Fibroblast of peridontal ligament (primary cell): ENCODE data around the gene ATF5.

Experiments
- DNase-seq: peaks from one replicate; pipeline ENCODE4 v3.0.0-alpha.2; 2010; ENCODE audit errors: extremely low read depth

ATF5 gene, protein sequence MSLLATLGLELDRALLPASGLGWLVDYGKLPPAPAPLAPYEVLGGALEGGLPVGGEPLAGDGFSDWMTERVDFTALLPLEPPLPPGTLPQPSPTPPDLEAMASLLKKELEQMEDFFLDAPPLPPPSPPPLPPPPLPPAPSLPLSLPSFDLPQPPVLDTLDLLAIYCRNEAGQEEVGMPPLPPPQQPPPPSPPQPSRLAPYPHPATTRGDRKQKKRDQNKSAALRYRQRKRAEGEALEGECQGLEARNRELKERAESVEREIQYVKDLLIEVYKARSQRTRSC

DNA sequence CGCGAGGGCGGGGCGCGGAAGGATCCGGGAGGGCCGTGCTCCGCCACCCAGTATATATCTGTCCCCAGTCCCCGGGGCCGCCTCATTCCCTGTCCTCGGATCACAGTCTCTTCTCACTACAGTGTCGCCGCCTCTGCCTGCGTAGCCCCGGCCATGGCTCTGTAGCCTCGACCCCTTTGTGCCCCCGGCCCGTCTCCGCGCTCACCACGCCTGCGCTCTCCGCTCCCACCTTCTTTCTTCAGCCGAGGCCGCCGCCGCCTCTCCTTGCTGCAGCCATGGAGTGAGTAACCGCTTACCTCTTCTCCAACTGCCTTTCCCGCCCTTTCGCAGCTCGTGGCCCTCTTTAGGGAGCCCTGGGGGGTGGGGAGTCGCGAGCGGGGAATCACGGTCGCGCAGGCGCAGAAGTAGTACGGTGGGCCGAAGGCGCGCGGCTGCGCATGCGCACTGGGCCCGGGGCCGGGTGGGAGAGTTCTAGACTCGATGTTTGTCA lies at the start of gene ATF5, which contains the start of gene NUP62:
Gene ATF5, plus strand, starts transcription at position 85 of the 490 bp plus-strand sequence. CDS start 1,646 bp downstream, outside the sequence.
Gene NUP62, minus strand, starts transcription at position 384 of the 490 bp plus-strand sequence. CDS start 19,697 bp downstream, outside the sequence.
- peak; percentile 81 for DNase-seq

DNA sequence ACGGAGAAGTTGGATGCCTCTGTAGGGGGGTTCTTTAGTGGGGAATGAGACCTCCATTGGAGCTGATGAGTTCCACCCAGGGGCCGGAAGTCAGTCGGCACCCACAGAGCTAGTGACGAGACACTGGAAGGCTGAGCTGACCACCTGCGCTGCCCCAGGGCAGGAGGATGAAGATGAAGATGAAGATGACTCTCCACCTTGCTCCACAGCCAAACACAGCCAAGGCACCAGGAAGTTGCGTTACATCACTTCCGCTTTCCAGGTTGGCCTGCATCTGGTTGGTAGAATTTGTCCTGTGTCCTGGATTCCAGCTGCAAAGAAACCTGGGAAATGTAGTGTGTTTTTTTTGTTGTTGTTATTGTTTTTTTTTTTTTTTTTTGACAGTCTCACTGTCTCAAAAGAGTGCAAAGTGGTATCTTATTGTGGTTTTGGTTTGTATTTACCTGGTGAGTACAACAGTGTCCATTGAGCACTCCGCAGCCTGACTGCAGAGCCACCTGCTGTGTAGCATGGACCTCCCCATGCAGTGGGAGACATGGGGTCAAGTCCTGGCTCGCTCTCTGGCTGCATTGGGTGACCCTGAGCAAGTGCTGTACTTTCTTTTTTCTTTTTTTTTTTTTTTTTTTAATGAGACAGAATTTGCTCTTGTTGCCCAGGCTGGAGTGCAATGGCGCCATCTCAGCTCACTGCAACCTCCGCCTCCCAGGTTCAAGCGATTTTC lies 49.6 kb upstream of the ATF5 start:
- DNase-seq = no peak

DNA sequence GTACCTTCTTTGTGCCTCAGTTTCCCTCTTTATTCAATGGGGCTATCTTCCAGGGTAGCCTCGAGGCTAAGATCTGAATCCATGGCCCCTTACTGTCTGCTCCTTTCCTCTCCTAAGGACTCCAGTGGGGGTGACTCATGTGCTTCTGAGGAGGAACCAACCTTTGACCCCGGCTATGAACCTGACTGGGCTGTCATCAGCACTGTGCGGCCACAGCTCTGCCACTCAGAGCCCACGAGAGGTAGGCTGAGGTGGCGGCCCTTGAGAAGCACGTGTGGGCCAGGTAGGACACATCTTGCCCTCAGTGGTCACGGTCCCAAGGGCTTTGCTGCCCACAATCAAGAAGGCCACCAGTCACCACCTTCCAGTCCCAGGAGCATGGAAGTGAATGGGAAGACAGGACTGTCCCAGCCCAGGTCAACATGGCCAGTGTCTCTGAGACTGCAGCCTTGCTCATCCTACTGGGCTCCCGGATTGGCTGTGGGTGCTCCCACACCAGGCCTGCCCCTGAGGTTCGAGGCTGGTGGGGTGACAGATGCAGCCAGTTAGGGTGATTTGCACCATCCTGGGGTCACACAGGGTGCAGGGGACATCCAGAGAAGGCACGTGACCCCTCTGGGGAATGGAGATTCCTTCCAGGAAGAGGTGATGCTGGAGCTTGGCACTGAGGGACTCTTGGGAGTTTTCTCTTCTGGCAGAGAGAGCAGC lies 48.7 kb upstream of the ATF5 start:
- no peak for DNase-seq

DNA sequence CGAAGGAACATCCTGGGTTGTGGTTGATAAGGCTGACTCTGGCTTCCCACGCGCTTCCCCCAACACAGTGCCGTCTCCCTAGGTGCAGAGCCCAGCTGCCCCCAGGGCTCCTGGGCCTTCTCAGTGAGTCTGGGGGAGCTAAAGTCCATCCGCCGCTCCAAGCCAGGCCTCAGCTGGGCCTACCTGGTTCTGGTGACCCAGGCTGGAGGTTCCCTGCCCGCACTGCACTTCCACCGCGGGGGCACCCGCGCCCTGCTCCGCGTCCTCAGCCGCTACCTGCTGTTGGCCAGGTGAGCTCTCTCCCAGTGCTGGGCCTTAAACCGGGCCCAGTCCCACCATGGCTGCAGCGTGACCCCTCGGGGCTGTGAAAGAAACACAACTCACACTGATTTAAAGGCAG lies 47.8 kb upstream of the ATF5 start:
- DNase-seq = no peak

DNA sequence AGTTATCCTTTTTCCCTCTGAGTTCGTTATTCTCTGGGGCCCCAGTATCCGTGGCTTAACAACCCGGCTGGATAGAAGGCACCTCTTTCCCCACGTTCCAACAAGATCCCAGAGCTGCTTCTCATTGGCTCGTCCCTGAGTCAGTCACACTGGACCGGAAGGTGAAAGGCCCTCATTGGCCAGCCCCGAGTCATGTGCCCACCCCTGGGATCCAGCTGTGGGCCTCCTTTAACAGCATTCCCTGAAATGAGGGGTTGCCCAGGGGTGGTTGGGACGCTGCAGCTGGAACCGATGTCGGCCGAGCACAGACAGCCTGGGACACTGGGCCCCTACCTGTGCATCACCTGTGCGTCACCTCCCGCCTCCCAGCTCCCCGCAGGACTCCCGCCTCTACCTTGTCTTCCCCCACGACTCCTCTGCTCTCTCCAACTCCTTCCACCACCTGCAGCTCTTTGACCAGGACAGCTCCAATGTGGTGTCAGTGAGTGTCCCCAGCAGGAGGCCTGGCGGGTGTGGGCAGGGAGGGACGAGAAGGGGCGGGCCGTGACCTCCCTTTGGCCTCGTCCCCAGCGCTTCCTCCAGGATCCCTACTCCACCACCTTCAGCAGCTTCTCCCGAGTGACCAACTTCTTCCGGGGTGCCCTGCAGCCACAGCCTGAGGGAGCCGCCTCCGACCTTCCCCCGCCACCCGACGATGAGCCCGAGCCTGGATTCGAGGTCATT lies 47.2 kb upstream of the ATF5 start:
- DNase-seq = no peak

DNA sequence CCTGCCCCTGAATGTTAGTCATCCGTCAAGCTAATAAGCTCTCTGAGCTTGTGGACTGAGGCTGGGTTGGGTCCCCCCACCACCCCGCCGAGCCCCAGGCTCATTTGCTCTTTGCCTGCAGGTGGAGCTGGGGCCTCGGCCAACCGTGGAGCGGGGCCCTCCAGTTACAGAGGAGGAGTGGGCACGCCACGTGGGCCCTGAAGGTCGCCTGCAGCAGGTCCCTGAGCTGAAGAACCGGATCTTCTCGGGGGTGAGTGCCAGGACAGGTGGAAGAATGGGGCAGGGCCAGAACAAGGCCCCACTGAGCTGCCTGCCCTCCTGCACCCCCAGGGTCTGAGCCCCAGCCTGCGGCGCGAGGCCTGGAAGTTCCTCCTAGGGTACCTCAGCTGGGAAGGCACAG lies 46.4 kb upstream of the ATF5 start:
- no peak for DNase-seq

DNA sequence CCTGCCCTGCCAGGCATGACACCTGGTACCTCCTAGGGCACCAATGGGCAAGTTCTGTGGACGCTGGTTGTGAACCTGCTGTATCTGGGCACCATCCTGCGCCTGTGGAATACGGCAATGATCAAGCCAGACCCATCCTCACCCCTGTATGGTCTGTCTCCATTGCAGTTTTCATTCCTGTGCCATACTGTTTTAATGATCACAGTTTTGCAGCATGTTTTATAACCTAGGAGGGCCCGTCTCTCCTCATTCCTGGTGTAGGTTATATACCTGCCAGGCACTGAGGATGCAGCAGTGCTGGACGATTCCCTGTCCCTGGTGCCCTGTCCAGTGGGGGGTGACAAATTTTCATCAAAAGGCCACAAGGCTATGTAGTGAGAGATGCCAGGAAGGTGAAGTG lies 45.9 kb upstream of the ATF5 start:
- DNase-seq = no peak

DNA sequence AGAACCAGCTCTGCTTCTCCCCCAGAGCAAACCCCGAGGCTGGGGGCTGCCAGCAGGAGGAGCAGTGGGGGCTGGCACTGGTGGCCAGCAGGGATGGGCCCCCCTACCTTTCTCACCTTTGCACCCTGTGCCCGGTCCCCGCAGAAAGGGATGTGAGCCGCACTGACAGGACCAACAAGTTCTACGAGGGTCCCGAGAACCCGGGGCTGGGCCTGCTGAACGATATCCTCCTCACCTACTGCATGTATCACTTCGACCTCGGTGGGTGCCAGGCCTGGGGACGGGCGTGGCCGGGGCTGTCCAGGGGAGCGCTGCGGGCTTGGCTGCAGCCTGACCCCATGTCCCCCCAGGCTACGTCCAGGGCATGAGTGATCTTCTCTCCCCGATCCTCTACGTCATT lies 44.9 kb upstream of the ATF5 start:
- no peak for DNase-seq

DNA sequence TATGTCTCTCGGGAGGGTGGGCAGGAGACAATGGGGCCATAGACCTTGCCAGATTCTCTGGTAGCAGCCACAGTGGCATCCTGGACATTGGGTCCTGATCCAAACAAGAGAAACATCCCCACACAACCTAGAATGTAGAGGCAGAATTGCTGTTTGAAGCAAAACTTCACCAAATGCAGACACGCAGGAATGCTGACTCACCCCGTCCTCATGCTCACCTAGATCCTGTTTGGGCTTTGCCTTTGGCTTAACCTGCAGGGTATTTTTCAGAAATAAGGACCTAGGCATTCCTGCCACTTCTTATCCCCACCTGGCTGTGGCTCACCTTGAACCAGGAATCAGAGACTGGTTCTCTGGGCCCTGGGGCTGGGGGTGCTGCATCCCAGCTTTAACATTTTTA lies 44.2 kb upstream of the ATF5 start:
- DNase-seq = no peak

DNA sequence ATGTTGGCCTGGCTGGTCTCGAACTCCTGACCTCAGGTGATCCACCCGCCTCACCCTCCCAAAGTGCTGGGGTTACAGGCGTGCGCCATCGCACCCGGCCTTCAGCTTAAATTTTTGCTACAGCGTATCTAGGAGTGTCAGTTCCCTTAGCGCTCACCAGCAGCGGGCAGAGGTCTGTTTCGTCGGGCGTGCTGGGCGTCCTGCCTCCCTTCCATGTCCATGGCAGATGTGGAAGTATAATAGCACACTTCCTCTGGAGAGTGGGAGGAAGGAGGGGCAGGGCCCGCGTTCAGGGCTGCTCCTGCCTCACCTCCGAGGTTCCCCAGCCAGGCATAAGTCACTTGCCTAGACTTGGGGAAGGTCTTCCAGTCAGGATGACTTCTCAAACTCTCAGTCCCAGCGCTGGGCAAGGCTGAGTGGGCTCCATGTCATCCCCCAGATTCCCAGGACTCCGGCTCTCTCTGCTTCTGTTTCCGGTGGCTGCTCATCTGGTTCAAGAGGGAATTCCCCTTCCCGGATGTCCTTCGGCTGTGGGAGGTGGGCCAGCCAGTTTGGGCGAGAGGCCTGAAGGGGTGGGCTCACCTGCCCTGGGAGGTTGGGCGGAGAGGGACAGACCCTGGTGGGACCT lies 41.9 kb upstream of the ATF5 start:
- no peak for DNase-seq

DNA sequence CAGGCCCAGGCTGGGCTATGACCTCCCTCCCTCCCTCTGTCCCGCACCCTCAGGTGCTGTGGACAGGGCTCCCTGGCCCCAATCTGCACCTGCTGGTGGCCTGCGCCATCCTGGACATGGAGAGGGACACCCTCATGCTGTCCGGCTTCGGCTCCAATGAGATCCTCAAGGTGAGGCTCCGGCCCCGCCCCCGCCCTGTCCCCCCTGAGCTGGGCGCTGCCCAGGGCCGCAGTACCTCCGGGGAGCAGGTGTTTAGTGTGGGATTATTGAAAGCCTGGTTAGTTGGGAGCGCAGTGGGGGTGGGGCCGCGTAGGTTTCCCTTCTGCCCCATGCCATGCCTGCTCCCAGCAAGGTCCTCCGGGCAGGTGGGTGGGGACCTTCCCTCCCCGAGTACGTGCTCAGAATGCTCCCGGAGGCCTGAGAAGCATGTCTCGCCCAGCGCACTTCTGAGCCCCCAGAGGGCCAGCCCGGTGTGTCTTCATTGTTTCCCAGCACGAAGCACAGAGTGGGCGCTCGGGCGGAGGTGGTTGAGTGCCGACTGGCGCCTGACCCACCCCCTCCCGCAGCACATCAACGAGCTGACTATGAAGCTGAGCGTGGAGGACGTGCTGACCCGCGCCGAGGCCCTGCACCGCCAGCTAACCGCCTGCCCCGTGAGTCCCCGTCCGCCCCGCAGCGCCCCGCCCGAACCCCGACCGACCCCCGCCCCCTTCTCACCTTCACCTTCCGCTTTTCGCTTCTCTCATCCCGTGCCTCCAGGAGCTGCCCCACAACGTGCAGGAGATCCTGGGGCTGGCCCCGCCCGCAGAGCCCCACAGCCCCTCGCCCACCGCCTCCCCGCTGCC lies 41.1 kb upstream of the ATF5 start:
- DNase-seq = no peak

DNA sequence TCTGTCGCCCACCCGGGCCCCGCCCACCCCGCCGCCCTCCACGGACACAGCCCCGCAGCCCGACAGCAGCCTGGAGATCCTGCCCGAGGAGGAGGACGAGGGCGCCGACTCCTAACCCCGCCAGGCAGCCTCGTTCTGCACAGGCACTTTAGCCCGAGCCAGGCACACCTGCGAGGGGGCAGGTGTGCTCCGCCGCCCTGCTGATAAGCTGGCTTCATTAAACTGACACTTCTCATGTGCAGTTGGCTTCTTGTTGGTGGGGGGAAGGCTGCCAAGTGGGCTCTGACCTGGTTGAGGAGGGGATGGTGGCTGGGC lies 40.5 kb upstream of the ATF5 start:
- no peak for DNase-seq

DNA sequence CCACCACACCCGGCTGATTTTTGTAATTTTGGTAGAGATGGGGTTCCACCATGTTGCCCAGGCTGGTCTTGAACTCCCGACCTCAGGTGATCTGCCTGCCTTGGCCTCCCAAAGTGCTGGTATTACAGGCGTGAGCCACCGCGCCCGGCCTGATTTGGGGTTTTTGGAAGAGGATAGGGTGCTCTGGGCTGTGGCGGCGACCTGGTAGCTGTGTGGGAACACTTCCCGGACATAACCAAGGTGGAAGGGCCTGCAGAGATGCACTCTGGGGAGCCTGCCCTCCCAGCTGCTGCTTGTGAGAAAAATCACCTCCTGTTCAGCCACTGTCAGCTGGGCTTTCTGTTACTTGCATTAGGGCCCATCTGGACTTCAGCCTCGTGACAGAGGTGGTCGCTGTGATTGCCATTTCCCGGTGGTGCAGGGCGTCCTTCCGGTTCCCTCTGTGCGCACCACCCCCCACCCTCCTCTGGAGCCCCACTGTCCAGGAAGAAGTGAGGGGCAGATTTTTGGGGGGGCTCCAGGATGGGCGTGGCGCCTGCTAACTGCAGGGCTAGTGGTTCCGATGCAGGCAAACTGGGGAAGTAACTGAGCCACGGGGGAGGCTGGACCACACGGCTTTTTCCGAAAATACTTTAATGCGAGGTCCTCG lies 39.8 kb upstream of the ATF5 start:
- DNase-seq = no peak

DNA sequence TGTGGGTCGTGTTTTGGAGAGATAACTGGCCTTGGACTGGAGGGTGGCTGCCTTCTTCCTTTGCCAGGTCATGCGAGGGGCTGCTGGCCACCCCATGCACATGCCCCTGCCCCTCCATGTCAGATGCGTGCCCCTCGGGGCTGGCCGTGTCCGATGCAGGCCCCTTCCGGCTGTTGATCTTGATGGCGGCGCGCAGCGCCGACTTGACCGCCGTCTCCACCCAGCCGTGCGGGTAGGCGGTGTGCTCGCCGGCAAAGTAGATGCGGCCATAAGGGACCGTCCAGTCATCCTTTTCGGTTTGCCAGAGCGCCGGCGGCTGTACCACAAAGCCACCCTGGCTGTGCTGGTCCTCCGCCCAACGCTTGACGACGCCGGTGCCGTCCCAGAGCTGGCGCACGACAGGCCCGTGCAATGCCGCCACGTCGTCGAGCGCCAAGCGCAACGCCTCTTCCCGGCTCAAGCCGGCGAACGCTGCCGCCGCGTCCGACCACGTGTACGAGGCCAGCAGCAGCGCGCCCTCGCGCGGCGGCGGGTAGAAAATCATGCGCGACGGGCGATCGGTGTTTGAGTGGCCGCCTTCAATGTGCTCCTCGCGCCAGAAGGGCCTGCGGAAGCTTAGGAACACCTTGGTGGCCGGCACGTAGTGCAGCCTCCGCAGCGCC lies 39.2 kb upstream of the ATF5 start:
- peak; percentile 36 for DNase-seq

DNA sequence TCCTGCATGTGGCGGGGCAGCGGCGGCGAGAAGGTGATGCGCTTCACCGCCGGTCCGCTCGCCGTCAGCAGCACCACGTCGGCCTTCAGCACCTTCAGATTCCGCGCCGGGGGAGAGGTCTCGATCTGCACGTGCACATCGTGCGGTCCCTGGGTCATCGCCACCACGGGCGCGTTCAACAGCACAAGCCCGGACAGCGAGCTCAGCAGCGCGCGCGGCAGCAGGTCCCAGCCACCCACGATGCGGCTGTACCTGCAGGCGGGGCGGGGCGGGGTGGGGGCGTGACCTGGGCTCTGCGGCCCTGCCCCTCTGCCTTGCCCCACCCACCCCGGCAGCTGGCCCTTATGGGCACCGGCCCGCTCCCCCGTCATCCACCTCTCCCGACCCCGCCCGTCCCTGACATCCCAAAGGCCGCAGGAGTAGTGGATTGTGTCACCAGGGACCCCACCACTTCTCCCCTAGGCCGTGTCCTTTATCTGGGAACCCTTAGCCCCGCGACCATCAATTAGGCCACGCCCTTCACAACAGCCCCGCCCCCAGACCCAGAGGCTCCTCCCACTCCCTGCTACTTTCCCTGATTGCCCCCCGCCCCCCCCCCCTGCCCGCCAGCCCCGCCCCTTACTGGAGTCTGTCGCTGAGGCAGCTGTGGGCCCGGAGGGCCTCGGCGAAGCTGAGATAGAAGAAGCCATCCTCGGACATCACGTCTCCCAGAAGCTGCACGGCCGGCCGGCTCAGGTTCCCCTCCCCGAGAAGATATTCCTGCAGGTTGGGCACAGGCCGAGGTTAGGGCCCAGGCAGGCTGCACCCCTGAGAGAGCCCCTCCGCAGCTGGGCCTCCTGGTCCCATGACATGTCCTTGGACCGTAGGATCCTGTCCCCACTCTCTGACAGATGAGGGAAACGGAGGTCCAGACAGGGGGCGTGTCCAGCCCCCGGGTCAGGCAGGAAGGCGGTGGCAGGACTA lies 38.4 kb upstream of the ATF5 start:
- DNase-seq = no peak

DNA sequence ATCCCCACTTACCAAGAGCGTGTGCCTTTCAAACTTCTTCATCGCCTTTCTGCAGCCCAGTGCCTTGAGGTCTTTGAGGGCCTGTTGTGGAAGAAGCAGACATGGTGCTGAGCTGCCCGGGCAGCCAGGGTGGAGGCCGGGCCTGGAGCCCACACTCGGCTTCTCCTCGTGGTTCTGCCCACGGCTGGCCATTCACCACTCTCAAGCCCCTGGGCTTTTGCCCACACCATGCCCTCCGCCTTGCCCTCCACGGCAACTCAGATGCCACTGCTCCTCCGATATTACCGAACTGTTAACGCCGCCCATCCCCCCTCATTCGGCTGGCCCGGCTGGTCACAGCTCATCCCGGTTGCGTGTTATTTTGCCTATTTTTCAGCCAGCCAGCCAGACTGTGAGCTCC lies 37.6 kb upstream of the ATF5 start:
- DNase-seq = no peak

DNA sequence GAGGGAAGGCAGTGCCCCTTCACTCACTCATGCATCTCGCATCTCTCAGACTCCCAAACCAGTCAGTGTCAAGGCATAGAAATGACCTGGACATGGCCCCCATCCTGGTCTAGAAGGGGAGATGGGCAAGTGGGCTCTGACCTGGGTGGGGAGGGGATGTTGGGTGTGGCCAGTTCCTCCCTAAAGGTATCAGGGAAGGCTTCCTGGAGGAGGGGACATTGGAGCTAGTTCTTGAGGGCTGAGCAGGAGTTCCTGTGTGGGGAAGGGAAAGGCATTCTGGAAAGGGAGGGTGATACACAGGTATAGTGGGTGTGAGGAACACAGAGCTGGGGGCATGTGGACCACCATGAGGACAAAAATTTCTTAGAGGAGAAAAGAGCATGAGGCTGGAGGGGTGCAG lies 36.3 kb upstream of the ATF5 start:
- no peak for DNase-seq

DNA sequence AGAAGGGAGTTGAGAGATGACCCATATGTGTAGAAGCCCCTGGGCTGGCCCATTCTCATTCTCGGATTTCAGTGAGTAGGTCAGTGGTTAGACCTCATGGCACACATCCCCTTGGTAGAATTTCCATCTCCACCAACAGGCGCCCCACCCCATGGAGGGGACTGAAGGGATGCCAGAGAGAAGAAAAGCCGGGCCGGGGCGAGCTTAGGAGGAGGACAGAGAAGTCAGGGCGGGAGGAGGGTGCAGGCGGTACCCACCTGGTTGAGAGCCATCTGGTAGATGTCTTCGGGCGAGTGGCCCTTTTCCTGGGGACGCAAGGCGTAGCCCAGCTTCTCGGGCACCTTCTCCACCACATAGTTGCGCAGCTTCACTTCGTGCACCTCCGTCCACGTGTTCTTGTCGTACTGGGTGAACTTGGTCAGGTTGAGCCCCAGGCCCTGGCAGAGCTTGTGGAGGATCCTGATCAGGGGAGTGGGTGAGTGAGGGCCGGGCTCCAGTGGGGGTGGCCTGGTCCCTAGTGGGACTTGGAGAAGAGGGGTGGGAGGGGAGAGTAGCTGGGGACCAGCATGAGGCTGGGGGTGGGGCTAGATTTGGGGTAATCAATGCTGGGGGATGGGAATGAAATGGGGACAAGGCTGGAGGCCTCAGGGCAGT lies 34.9 kb upstream of the ATF5 start:
- DNase-seq = no peak
